Astrocyte of the cerebellum (primary cell): ENCODE results near the gene TYR.
"Not testable (repeated sequence)": the region's sequence is repeated elsewhere in the genome, so short reads cannot be mapped to it uniquely, and the experiment has no call there.

Source experiments
- DNase-seq: peaks from one replicate; pipeline ENCODE4 v3.0.0-alpha.2; 2011; ENCODE audit warnings: low read depth
- H3K4me3 ChIP-seq: 2 replicates; pipeline ENCODE4 v1.5.1; 2011; ENCODE audit warnings: mild to moderate bottlenecking, low read depth, low read length, moderate library complexity
- in situ Hi-C: cut with HindIII; loops from 2 replicates; pipeline ENCODE4 v1.10.0; 2017; ENCODE audit warnings: low sequenced_read_pairs

TYR gene

GRCh38 chr11:89342880-89343572 lies 165.4 kb downstream of the TYR start:
- H3K4me3 ChIP-seq, in situ Hi-C loops, DNase-seq: not testable (repeated sequence)
